Tibial artery (tissue), 4 donors: ENCODE data around the gene WHRN.

ENCODE experiments used
- DNase-seq, 2 donors: peaks; one replicate each; pipeline ENCODE4 v3.0.0-alpha.2; 2019
- H3K27ac ChIP-seq, 2 donors: fragments of 200-600 bp; sonication (generic) in 1 of 2; 1 replicate in 1 of 2; 2 replicates in 1 of 2; pipeline ENCODE4 v1.5.1; 2018 to 2019; ENCODE audit warnings: mild to moderate bottlenecking in 1 of 2
- H3K27me3 ChIP-seq, 2 donors: fragments of 200-600 bp; sonication (generic) in 1 of 2; one replicate each; pipeline versions ENCODE4 v1.5.1 to v1.6.0; 2016 to 2019
- H3K36me3 ChIP-seq, 3 donors: fragments of 200-600 bp; sonication (generic) in 2 of 3; one replicate each; pipeline ENCODE4 v1.5.1; 2016 to 2019; ENCODE audit warnings: mild to moderate bottlenecking in 2 of 3
- H3K4me1 ChIP-seq, 4 donors: fragments of 200-600 bp; sonication (generic) in 2 of 4; 1 replicate in 3 of 4; 2 replicates in 1 of 4; pipeline ENCODE4 v1.5.1; 2016 to 2019
- H3K4me3 ChIP-seq, 2 donors: fragments of 200-600 bp; sonication (generic) in 1 of 2; 1 replicate in 1 of 2; 2 replicates in 1 of 2; pipeline ENCODE4 v1.5.1; 2018 to 2019; ENCODE audit warnings: mild to moderate bottlenecking in 2 of 2
- H3K9me3 ChIP-seq, 3 donors: fragments of 200-600 bp; sonication (generic) in 1 of 3; one replicate each; pipeline ENCODE4 v1.5.1; 2016 to 2019
- CTCF ChIP-seq, 2 experiments: fragments of 200-600 bp in 1 of 2; fragments of 450-650 bp in 1 of 2; IDR thresholded peaks; one replicate each; pipeline ENCODE4 v1.5.1; 2017 to 2019; ENCODE audit warnings: antibody characterized with exemption in 2 of 2, mild to moderate bottlenecking in 1 of 2, moderate library complexity in 1 of 2
- intact Hi-C: fragments of 100-400 bp; cut with DNase I; formaldehyde crosslinking; loops from one replicate; pipeline ENCODE4 v1.15.0; 2023; ENCODE audit warnings: low total_unique reads

WHRN gene

GRCh38 chr9:114362394-114362793 lies 142.9 kb downstream of the WHRN start:
- intact Hi-C loops, result no loop called here
- Histone ChIP-seq H3K4me1 (peaks cover 0 to 17% (median 15%) of the 10 kb centered on the region in 4 donors), H3K36me3 (peaks cover 81 to 94% (median 83%) of the 10 kb centered on the region in 3 donors), H3K4me3 (no peak overlapping the region), H3K27me3 (no peaks in the 10 kb centered on the region), H3K9me3 (no peaks in the 10 kb centered on the region), H3K27ac (no peak overlapping the region)
- DNase-seq, result no peak
- TF ChIP-seq CTCF (IDR thresholded peaks at IDR 0.05), result no peak

- no peaks in the 10 kb centered on the region for H3K9me3 ChIP-seq
- intact Hi-C loops, result no loop called here
- no peak overlapping the region for H3K4me3 ChIP-seq
- no peaks in the 10 kb centered on the region for H3K27me3 ChIP-seq
- no peak overlapping the region for H3K27ac ChIP-seq
- H3K36me3 ChIP-seq, result peaks cover 85 to 94% (median 87%) of the 10 kb centered on the region in 3 donors
- peaks cover 0 to 14% (median 9%) of the 10 kb centered on the region in 4 donors for H3K4me1 ChIP-seq
- no peak for TF ChIP-seq CTCF (IDR thresholded peaks at IDR 0.05)
- no peak for DNase-seq
Observed at GRCh38 chr9:114361542-114361941, 143.7 kb downstream of the WHRN start.

- Histone ChIP-seq H3K27me3 (no peaks in the 10 kb centered on the region), H3K4me1 (peaks cover 0 to 8% (median 0%) of the 10 kb centered on the region in 4 donors), H3K27ac (no peak overlapping the region), H3K36me3 (peaks cover 97 to 100% (median 99%) of the 10 kb centered on the region in 3 donors), H3K4me3 (no peak overlapping the region), H3K9me3 (no peaks in the 10 kb centered on the region)
- DNase-seq, result no peak
- no peak for TF ChIP-seq CTCF (IDR thresholded peaks at IDR 0.05)
- intact Hi-C loops, result no loop called here
Observed at GRCh38 chr9:114359801-114360200, 145.5 kb downstream of the WHRN start.

- no peak for TF ChIP-seq CTCF (IDR thresholded peaks at IDR 0.05)
- Histone ChIP-seq H3K27me3 (no peaks in the 10 kb centered on the region), H3K36me3 (peaks cover 87 to 99% (median 98%) of the 10 kb centered on the region in 3 donors), H3K27ac (no peak overlapping the region), H3K4me1 (no peaks in the 10 kb centered on the region), H3K9me3 (no peaks in the 10 kb centered on the region), H3K4me3 (no peak overlapping the region)
- intact Hi-C loops, result no loop called here
- no peak for DNase-seq
Observed at GRCh38 chr9:114357911-114358328, 147.4 kb downstream of the WHRN start.

GRCh38 chr9:114357360-114357759 lies 147.9 kb downstream of the WHRN start:
- Histone ChIP-seq H3K36me3 (peaks cover 82 to 99% (median 98%) of the 10 kb centered on the region in 3 donors), H3K4me1 (peaks cover 0 to 4% (median 0%) of the 10 kb centered on the region in 4 donors), H3K4me3 (no peak overlapping the region), H3K9me3 (no peaks in the 10 kb centered on the region), H3K27me3 (no peaks in the 10 kb centered on the region), H3K27ac (no peak overlapping the region)
- intact Hi-C loops, result no loop called here
- no peak for DNase-seq
- no peak for TF ChIP-seq CTCF (IDR thresholded peaks at IDR 0.05)

- intact Hi-C loops, result no loop called here
- H3K36me3 ChIP-seq, result peaks cover 76 to 99% (median 98%) of the 10 kb centered on the region in 3 donors
- H3K27ac ChIP-seq, result no peak overlapping the region
- no peak for TF ChIP-seq CTCF (IDR thresholded peaks at IDR 0.05)
- peaks cover 0 to 10% (median 0%) of the 10 kb centered on the region in 4 donors for H3K4me1 ChIP-seq
- no peaks in the 10 kb centered on the region for H3K9me3 ChIP-seq
- no peak overlapping the region for H3K4me3 ChIP-seq
- DNase-seq, result no peak
- no peaks in the 10 kb centered on the region for H3K27me3 ChIP-seq
Observed at GRCh38 chr9:114356792-114357191, 148.5 kb downstream of the WHRN start.
